ENCODE measurements around the gene ZNF565.

- TF ChIP-seq CTCF (IDR thresholded peaks at IDR 0.05) = no peak
- no peak for TF ChIP-seq RFX5 (IDR thresholded peaks at IDR 0.05)
- no peak for TF ChIP-seq CEBPB (IDR thresholded peaks at IDR 0.05)
- TF ChIP-seq CHD2 (IDR thresholded peaks at IDR 0.05; ENCODE audit: low read length, partially characterized antibody) = no peak
- no peak for TF ChIP-seq HDAC2 (IDR thresholded peaks at IDR 0.05)
- TF ChIP-seq JUN (IDR thresholded peaks at IDR 0.05) = no peak
- TF ChIP-seq PHF8 (IDR thresholded peaks at IDR 0.05; ENCODE audit: borderline replicate concordance, low read depth) = no peak
- TF ChIP-seq POLR2A (IDR thresholded peaks at IDR 0.05; ENCODE audit: low read length) = no peak
- TF ChIP-seq EP300 (IDR thresholded peaks at IDR 0.05) = no peak
- no peak for TF ChIP-seq SREBF2 (IDR thresholded peaks at IDR 0.05)
- no peak for TF ChIP-seq BCL3 (IDR thresholded peaks at IDR 0.05)
- TF ChIP-seq REST (IDR thresholded peaks at IDR 0.05) = no peak
These were observed 64.6 kb downstream of the ZNF565 start for GRCh38 chr19:36149673-36150406.

Measured in A549 (cell line).